NB4 (cell line): ENCODE measurements around the gene FIBCD1.

ENCODE experiments used
- DNase-seq: peaks from one replicate; pipeline ENCODE4 v3.0.0; 2010; ENCODE audit warnings: low read depth
- H3K4me3 ChIP-seq: one replicate; pipeline ENCODE4 v1.5.1; 2011; ENCODE audit warnings: mild to moderate bottlenecking, low read depth, low read length, moderate library complexity
- MAX ChIP-seq: IDR thresholded peaks from 2 replicates; pipeline ENCODE4 v1.6.1; 2011; ENCODE audit warnings: low read depth, low read length
- MYC ChIP-seq: IDR thresholded peaks from 2 replicates; pipeline ENCODE4 v1.6.1; 2011; ENCODE audit warnings: low read depth, low read length
- POLR2A ChIP-seq: IDR thresholded peaks from 2 replicates; pipeline ENCODE4 v1.6.1; 2011; ENCODE audit warnings: mild to moderate bottlenecking; ENCODE audit not compliant: insufficient read length; ENCODE audit errors: extremely low read depth
- TF ChIP-seq, protein P1 (sequence below): IDR thresholded peaks from one replicate; pipeline ENCODE4 v1.5.1; 2012; ENCODE audit warnings: low read depth, low read length

The FIBCD1 gene

GRCh38 chr9:130919559-130920145, 19.4 kb downstream of the FIBCD1 start:
- no peak overlapping the region for H3K4me3 ChIP-seq
- DNase-seq = no peak
- TF ChIP-seq MAX (no peak), MYC (no peak), POLR2A (no peak)
- TF ChIP-seq, protein P1, sequence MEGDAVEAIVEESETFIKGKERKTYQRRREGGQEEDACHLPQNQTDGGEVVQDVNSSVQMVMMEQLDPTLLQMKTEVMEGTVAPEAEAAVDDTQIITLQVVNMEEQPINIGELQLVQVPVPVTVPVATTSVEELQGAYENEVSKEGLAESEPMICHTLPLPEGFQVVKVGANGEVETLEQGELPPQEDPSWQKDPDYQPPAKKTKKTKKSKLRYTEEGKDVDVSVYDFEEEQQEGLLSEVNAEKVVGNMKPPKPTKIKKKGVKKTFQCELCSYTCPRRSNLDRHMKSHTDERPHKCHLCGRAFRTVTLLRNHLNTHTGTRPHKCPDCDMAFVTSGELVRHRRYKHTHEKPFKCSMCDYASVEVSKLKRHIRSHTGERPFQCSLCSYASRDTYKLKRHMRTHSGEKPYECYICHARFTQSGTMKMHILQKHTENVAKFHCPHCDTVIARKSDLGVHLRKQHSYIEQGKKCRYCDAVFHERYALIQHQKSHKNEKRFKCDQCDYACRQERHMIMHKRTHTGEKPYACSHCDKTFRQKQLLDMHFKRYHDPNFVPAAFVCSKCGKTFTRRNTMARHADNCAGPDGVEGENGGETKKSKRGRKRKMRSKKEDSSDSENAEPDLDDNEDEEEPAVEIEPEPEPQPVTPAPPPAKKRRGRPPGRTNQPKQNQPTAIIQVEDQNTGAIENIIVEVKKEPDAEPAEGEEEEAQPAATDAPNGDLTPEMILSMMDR = no peak

DNA sequence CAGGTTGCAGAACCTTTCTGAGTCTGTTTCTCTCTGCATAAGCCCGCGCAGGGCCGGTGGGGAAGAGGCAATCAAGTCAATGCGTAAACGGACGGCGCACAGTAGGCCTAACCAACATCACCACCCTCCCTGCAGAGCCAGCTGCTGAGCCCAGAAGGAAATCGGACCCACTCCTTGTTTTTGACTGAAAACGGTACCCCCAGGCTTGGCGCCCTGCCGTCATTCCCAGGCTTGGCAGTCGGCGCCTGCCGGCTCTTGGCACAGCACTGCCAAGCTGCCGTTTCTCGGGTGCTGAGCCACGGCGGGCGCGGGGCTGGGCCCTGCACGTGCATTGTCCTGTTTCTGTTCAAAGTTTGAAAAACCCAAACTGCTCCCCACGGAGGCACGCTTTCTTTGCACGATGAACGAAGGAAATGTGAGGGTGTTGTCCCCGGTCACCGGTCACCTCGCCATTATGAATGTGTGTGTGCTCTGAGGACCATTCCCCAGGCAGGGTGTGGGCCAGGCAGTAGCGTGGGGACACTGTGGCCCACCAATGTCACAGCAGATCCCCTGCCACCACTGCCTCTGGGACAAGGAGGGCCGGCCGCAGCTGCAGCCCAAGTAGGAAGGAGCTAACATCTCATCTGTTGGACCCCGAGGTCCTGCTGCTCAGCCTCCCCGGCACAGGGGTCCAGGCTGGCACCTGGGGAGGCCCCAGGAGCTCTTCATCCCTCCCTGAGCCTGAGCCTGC, 20.1 kb downstream of the FIBCD1 start:
- no peak overlapping the region for H3K4me3 ChIP-seq
- DNase-seq = no peak
- TF ChIP-seq POLR2A (no peak), MYC (no peak), MAX (no peak)
- TF ChIP-seq, protein P1 = no peak

DNA sequence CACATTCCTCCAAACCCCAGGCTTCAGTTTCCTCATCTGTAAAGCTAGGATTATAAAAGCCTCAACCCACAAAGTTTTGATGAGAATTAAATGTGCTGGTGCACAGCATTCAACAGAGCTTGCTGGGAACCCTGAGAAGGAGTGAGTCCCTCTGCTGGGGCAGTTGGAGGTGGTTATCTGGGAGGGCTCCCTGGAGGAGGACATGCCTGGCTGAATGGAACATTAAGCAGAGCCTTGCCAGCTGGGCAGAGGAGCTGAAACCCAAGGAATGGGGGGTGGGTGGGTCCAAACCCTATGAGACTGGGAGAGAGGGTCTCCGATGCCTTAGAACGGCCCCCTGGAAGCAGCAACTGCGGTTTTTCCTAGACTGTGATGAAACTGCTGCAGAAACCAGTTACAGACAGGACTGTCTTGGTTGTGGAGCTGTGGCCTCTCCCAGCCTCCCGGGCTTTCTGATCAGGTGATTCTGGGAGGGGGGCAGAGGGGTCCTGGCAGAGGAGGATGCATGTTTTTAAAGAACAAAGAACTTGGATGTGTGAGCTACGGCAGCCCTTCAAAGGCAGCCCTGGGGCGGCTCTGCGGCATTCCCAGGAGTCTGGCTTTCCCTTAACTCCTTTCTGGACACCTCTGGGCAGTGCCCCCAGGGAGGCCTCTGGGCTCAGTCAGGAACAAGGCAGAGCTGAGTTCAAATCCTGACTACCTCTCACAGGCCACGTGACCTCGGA, 20.8 kb downstream of the FIBCD1 start:
- DNase-seq = no peak
- TF ChIP-seq MYC = no peak
- TF ChIP-seq POLR2A = no peak
- TF ChIP-seq MAX = no peak
- TF ChIP-seq, protein P1 = no peak
- H3K4me3 ChIP-seq = no peak overlapping the region

GRCh38 chr9:130917168-130917960, 21.7 kb downstream of the FIBCD1 start:
- no peak for DNase-seq
- no peak overlapping the region for H3K4me3 ChIP-seq
- TF ChIP-seq MYC = no peak

GRCh38 chr9:130915096-130915447, 24.0 kb downstream of the FIBCD1 start:
- no peak for TF ChIP-seq MYC
- no peak for TF ChIP-seq MAX
- TF ChIP-seq POLR2A = no peak
- TF ChIP-seq, protein P1 = no peak
- DNase-seq = no peak
- H3K4me3 ChIP-seq = no peak overlapping the region
